Endodermal cell (in vitro differentiated cells): ENCODE results near the gene SPDYC. TPM values are rescaled to one million over a fixed set of nuclear protein-coding genes. Genes with fewer than 3 reads are reported as not detected.

ENCODE experiments used
- DNase-seq: peaks from one replicate; pipeline ENCODE4 v3.0.0-alpha.2; 2017
- H3K27ac ChIP-seq: 2 replicates; pipeline ENCODE4 v1.5.1; 2013; ENCODE audit warnings: mild to moderate bottlenecking, low read depth, low read length, moderate library complexity
- H3K27me3 ChIP-seq: 2 replicates; pipeline ENCODE4 v1.6.1; 2013; ENCODE audit warnings: mild to moderate bottlenecking, low read length, moderate library complexity; ENCODE audit not compliant: insufficient read depth, control insufficient read depth, poor library complexity, severe bottlenecking
- H3K36me3 ChIP-seq: 2 replicates; pipeline ENCODE4 v1.7.0; 2013; ENCODE audit warnings: mild to moderate bottlenecking, low read length, moderate library complexity; ENCODE audit not compliant: control insufficient read depth, insufficient read depth
- H3K4me1 ChIP-seq: one replicate; pipeline ENCODE4 v1.7.0; 2013; ENCODE audit warnings: low read length; ENCODE audit not compliant: control insufficient read depth, insufficient read depth
- H3K4me3 ChIP-seq: 2 replicates; pipeline ENCODE4 v1.5.1; 2013; ENCODE audit warnings: mild to moderate bottlenecking, low read length, moderate library complexity
- H3K9ac ChIP-seq: 2 replicates; pipeline ENCODE4 v1.6.1; 2013; ENCODE audit warnings: mild to moderate bottlenecking, low read length, moderate library complexity; ENCODE audit not compliant: poor library complexity, severe bottlenecking; ENCODE audit errors: extremely low read depth
- H3K9me3 ChIP-seq: 2 replicates; pipeline ENCODE4 v1.6.1; 2013; ENCODE audit warnings: mild to moderate bottlenecking, low read length, moderate library complexity; ENCODE audit not compliant: control insufficient read depth
- H3K27ac Mint-ChIP-seq: 2 replicates; pipeline ENCODE4 v1.8.0; 2020; ENCODE audit warnings: mixed read lengths
- H3K27me3 Mint-ChIP-seq: 2 replicates; pipeline ENCODE4 v1.8.0; 2021; ENCODE audit warnings: mild to moderate bottlenecking, mixed read lengths; ENCODE audit not compliant: insufficient read depth
- H3K36me3 Mint-ChIP-seq: 2 replicates; pipeline ENCODE4 v1.8.0; 2020; ENCODE audit warnings: low read depth, mixed read lengths
- H3K4me1 Mint-ChIP-seq: 2 replicates; pipeline ENCODE4 v1.8.0; 2020; ENCODE audit warnings: mixed read lengths
- H3K4me3 Mint-ChIP-seq: 2 replicates; pipeline ENCODE4 v1.8.0; 2020; ENCODE audit warnings: mild to moderate bottlenecking, moderate library complexity, mixed read lengths
- H3K9me3 Mint-ChIP-seq: 2 replicates; pipeline ENCODE4 v1.8.0; 2020; ENCODE audit warnings: mild to moderate bottlenecking, mixed read lengths
- WGBS, 2 experiments: methylation state at CpG; one replicate each; pipeline versions ENCODE4 v1.1.5 to v1.1.7; 2013; ENCODE audit warnings: missing lambda C conversion rate in 2 of 2, mixed read lengths in 1 of 2; ENCODE audit not compliant: insufficient coverage in 1 of 2, insufficient read length in 1 of 2; 5-methylcytosine and 5-hydroxymethylcytosine counted together
- long read RNA-seq, 4 experiments: library from polyadenylated mRNA in 2 of 4; library from RNA in 1 of 4; library from capped mRNA in 1 of 4; stranded (forward) in 3 of 4; unstranded in 1 of 4; transcript quantifications; one replicate each; pipeline ENCODE4 v2.0.0, GENCODE V29; 2020 to 2021; ENCODE audit warnings: inconsistent platforms in 1 of 4
- polyA plus RNA-seq, 2 experiments: library from polyadenylated mRNA; stranded (reverse); fragments of 50-300 nt; gene quantifications; one replicate each; pipeline ENCODE4 v1.2.3, GENCODE V29; 2013
- total RNA-seq, 2 donors: library from RNA; stranded (reverse); fragmentation: NEBNext Ultra II Directional in 1 of 2; extraction: Animal tissue kit (Norgen Biotek cat#: 25700) in 1 of 2; gene quantifications; 2 replicates in 1 of 2; 3 replicates in 1 of 2; pipeline ENCODE4 v1.2.1, GENCODE V29; 2021
- TF ChIP-seq, protein P1 (sequence below): fragments of 200-600 bp; sonication (generic); conservative IDR thresholded peaks from 2 replicates; pipeline ENCODE4 v1.5.0; 2021; ENCODE audit warnings: antibody characterized with exemption, mild to moderate bottlenecking

The SPDYC gene, protein sequence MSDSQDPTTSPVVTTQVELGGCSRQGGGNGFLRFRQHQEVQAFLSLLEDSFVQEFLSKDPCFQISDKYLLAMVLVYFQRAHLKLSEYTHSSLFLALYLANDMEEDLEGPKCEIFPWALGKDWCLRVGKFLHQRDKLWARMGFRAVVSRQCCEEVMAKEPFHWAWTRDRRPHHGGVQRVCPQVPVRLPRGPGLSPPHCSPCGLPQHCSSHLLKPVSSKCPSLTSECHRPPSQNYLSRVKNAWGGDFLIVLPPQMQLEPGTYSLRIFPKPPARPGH
- total RNA-seq: under 1 TPM in 1 of 2 donors, not detected in 1; 0.46 TPM
- polyA plus RNA-seq (2013, experiment 1 of 2): not detected
- not detected for polyA plus RNA-seq (2013, experiment 2 of 2)
- long read RNA-seq, experiment 1: 0 reads
- long read RNA-seq, experiment 2: 0 reads
- long read RNA-seq, experiment 3: 0 reads
- long read RNA-seq, experiment 4, partial matches to known transcripts: 0 of 1 reads
- long read RNA-seq, experiment 4, other reads (novel, unspliced or antisense): 1 of 1 reads

DNA sequence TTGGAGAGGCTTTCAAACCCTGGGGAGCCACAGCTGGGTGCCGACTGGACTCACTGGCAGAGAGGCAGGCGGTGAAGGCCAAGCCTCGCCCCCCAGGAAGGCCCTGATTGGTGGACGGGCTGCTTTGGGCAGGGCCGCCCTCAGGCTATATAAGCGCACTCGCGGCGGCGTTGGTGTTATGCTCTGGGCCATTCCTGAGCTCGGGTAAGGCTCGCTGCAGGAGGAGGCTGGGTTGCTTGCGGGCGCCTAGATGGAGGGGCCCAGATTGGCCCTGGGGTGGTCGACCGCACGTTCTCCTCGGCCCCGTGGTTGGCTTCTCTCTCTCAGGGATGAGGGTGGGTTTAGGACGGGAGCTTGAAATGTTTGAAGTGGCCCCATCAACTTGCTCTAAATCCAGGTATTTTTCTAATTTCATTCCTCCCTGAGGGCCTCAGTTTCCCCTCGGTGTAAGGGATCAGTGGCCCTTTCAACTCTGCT is at the start of gene SPDYC:
Gene SPDYC, plus strand, starts transcription at position 176 of the 477 bp plus-strand sequence. CDS start 1,125 bp downstream, outside the sequence.
- no peak within 1 kb of the TSS for H3K9ac ChIP-seq
- DNase-seq: peak; percentile 85
- no peaks in the 10 kb centered on the region for H3K27me3 ChIP-seq
- TF ChIP-seq, protein P1, sequence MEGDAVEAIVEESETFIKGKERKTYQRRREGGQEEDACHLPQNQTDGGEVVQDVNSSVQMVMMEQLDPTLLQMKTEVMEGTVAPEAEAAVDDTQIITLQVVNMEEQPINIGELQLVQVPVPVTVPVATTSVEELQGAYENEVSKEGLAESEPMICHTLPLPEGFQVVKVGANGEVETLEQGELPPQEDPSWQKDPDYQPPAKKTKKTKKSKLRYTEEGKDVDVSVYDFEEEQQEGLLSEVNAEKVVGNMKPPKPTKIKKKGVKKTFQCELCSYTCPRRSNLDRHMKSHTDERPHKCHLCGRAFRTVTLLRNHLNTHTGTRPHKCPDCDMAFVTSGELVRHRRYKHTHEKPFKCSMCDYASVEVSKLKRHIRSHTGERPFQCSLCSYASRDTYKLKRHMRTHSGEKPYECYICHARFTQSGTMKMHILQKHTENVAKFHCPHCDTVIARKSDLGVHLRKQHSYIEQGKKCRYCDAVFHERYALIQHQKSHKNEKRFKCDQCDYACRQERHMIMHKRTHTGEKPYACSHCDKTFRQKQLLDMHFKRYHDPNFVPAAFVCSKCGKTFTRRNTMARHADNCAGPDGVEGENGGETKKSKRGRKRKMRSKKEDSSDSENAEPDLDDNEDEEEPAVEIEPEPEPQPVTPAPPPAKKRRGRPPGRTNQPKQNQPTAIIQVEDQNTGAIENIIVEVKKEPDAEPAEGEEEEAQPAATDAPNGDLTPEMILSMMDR: no peak
- Mint-ChIP-seq H3K4me1 (peaks cover 12% of the 10 kb centered on the region), H3K9me3 (no peaks in the 10 kb centered on the region), H3K27ac (peak within 1 kb of the TSS; percentile 52), H3K4me3 (no peak within 1 kb of the TSS), H3K36me3 (no peaks in the 10 kb centered on the region), H3K27me3 (no peaks in the 10 kb centered on the region)
- H3K27ac ChIP-seq: peak within 1 kb of the TSS; percentile 38
- H3K4me3 ChIP-seq: no peak within 1 kb of the TSS
- no peaks in the 10 kb centered on the region for H3K4me1 ChIP-seq
- no peaks in the 10 kb centered on the region for H3K36me3 ChIP-seq
- no peaks in the 10 kb centered on the region for H3K9me3 ChIP-seq
- WGBS, 2 experiments: 72 to 88% methylated on average over 10 to 21 of the region's 21 CpGs

DNA sequence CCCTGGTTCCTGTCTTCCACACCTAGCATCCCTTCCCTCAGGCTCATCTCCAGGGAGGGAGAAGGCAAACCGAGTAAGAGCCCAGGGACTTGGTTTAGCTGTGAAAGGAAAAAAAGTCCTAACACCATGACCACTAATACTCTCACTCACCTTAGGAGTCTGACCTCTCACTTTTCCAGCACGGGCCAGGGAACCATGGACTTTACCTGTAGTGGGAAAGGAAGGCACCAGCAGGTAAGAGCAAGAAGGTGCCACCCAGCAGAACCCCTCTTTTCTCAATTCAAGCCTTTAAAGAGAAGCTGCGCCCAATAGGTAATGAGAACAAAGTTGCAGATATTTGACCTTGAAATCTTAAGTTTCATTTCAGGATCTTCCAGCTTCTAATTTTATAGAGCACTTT is 49.2 kb upstream of the SPDYC start:
- Histone ChIP-seq H3K36me3 (peaks cover 60% of the 10 kb centered on the region), H3K9me3 (no peaks in the 10 kb centered on the region), H3K4me3 (peak overlapping the region; percentile 96), H3K4me1 (peaks cover 5% of the 10 kb centered on the region), H3K9ac (peak overlapping the region; percentile 75), H3K27me3 (no peaks in the 10 kb centered on the region), H3K27ac (no peak overlapping the region)
- Mint-ChIP-seq H3K4me3 (peak overlapping the region; percentile 98), H3K27ac (peak overlapping the region; percentile 99), H3K27me3 (no peaks in the 10 kb centered on the region), H3K36me3 (peaks cover 32% of the 10 kb centered on the region), H3K4me1 (peaks cover 9% of the 10 kb centered on the region), H3K9me3 (no peaks in the 10 kb centered on the region)
- 92% methylated on average over 2 of the region's 3 CpGs; no CpG with 5 or more reads in 1 of the 2 experiments for WGBS, 2 experiments
- DNase-seq: no peak
- TF ChIP-seq, protein P1: no peak

DNA sequence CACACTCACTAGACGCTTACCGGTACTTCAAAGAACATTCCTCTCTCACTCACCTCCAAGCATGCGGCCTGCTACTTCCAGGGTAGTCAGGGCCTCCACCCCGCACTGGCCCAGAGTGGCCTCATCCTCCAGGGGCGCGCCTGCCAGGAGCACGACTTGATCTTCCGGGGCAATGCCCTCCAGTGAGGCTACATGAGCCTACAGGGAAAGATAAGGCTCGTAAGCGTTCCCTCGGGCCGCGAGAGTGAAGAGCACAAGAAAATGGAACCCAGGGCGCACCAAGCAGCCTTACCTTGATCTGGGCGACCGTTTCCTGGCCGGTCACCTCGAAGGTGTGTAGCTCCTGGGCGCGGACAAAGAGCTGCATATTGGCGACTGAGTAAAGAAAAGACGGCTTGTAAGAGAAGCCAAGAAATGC is 48.6 kb upstream of the SPDYC start:
- Histone ChIP-seq H3K9me3 (no peaks in the 10 kb centered on the region), H3K9ac (peak overlapping the region; percentile 75), H3K36me3 (peaks cover 59% of the 10 kb centered on the region), H3K4me3 (peak overlapping the region; percentile 96), H3K27me3 (no peaks in the 10 kb centered on the region), H3K4me1 (peaks cover 2% of the 10 kb centered on the region), H3K27ac (peak overlapping the region; percentile 1)
- H3K36me3 Mint-ChIP-seq: peaks cover 37% of the 10 kb centered on the region
- WGBS, 2 experiments: 3% methylated on average over 19 to 22 of the region's 22 CpGs
- DNase-seq: peak; percentile 55
- no peaks in the 10 kb centered on the region for H3K9me3 Mint-ChIP-seq
- TF ChIP-seq, protein P1: no peak
- H3K27ac Mint-ChIP-seq: peak overlapping the region; percentile 99
- H3K27me3 Mint-ChIP-seq: no peaks in the 10 kb centered on the region
- H3K4me3 Mint-ChIP-seq: peak overlapping the region; percentile 98
- peaks cover 9% of the 10 kb centered on the region for H3K4me1 Mint-ChIP-seq
